Measurements from ENCODE around the gene STAC3.

Gene STAC3

GRCh38 chr12:57208631-57209282, 42.2 kb downstream of the STAC3 start:
- no peak for TF ChIP-seq CTCF (IDR thresholded peaks at IDR 0.05; ENCODE audit: low read depth, low read length)
- DNase-seq (ENCODE audit: extremely low read depth, low read depth): no peak

GRCh38 chr12:57207731-57208630, 43.0 kb downstream of the STAC3 start:
- TF ChIP-seq CTCF (IDR thresholded peaks at IDR 0.05; ENCODE audit: low read depth, low read length): no peak
- DNase-seq (ENCODE audit: extremely low read depth, low read depth): no peak

- no peak for DNase-seq (ENCODE audit: extremely low read depth, low read depth)
- TF ChIP-seq CTCF (IDR thresholded peaks at IDR 0.05; ENCODE audit: low read depth, low read length): no peak
These were observed 45.1 kb downstream of the STAC3 start for GRCh38 chr12:57205931-57206330.

- DNase-seq (ENCODE audit: extremely low read depth, low read depth): no peak
- TF ChIP-seq CTCF (IDR thresholded peaks at IDR 0.05; ENCODE audit: low read depth, low read length): no peak
These were observed 45.8 kb downstream of the STAC3 start for GRCh38 chr12:57205186-57205585.

GRCh38 chr12:57204454-57204853, 46.5 kb downstream of the STAC3 start:
- no peak for TF ChIP-seq CTCF (IDR thresholded peaks at IDR 0.05; ENCODE audit: low read depth, low read length)
- no peak for DNase-seq (ENCODE audit: extremely low read depth, low read depth)

GRCh38 chr12:57203791-57204190, 47.2 kb downstream of the STAC3 start:
- no peak for TF ChIP-seq CTCF (IDR thresholded peaks at IDR 0.05; ENCODE audit: low read depth, low read length)
- DNase-seq (ENCODE audit: extremely low read depth, low read depth): no peak

- no peak for DNase-seq (ENCODE audit: extremely low read depth, low read depth)
- TF ChIP-seq CTCF (IDR thresholded peaks at IDR 0.05; ENCODE audit: low read depth, low read length): no peak
These were observed 47.8 kb downstream of the STAC3 start for GRCh38 chr12:57203201-57203600.
